ENCODE results near the gene PTPRG. TPM values are rescaled to one million over a fixed set of nuclear protein-coding genes. Genes with fewer than 3 reads are reported as not detected.

The PTPRG gene
- total RNA-seq, 2 experiments from 2014 or later = 0.03 to 0.05 TPM

GRCh38 chr3:62229211-62229610, 667.8 kb downstream of the PTPRG start:
- Histone ChIP-seq H3K27ac (ENCODE audit: low read depth in 1 of 2, low read length in 2 of 2) (no peak overlapping the region), H3K36me3 (ENCODE audit: insufficient read depth, low read length) (no peaks in the 10 kb centered on the region), H3K9me3 (ENCODE audit: control insufficient read depth in 1 of 2, insufficient read depth in 1 of 2, low read length in 2 of 2) (no peaks in the 10 kb centered on the region), H3K4me1 (ENCODE audit: insufficient read depth, low read length) (no peaks in the 10 kb centered on the region), H3K4me3 (ENCODE audit: low read length) (no peak overlapping the region), H3K27me3 (ENCODE audit: control insufficient read depth in 1 of 2, insufficient read depth in 2 of 2, low read length in 2 of 2) (no peaks in the 10 kb centered on the region)
- intact Hi-C loops (cut with DNase I, micrococcal nuclease) = no loop called here
- Mint-ChIP-seq H3K36me3 (ENCODE audit: low read depth) (no peaks in the 10 kb centered on the region), H3K27ac (no peak overlapping the region), H3K4me3 (no peak overlapping the region), H3K9me3 (no peaks in the 10 kb centered on the region), H3K4me1 (ENCODE audit: low read depth) (no peaks in the 10 kb centered on the region), H3K27me3 (peaks cover 11% of the 10 kb centered on the region)
- CTCF ChIA-PET = no interaction called here
- no peak for ATAC-seq (ENCODE audit: poor library complexity)
- DNase-seq = no peak
- TF ChIP-seq CTCF (IDR thresholded peaks at IDR 0.05) = no peak
- POLR2A ChIA-PET = no interaction called here

- Histone ChIP-seq H3K27me3 (ENCODE audit: control insufficient read depth in 1 of 2, insufficient read depth in 2 of 2, low read length in 2 of 2) (no peaks in the 10 kb centered on the region), H3K4me1 (ENCODE audit: insufficient read depth, low read length) (no peaks in the 10 kb centered on the region), H3K9me3 (ENCODE audit: control insufficient read depth in 1 of 2, insufficient read depth in 1 of 2, low read length in 2 of 2) (no peaks in the 10 kb centered on the region), H3K36me3 (ENCODE audit: insufficient read depth, low read length) (no peaks in the 10 kb centered on the region), H3K4me3 (ENCODE audit: low read length) (no peak overlapping the region), H3K27ac (ENCODE audit: low read depth in 1 of 2, low read length in 2 of 2) (no peak overlapping the region)
- H3K36me3 Mint-ChIP-seq (ENCODE audit: low read depth) = no peaks in the 10 kb centered on the region
- CTCF ChIA-PET = no interaction called here
- no peak overlapping the region for H3K4me3 Mint-ChIP-seq
- no peak for DNase-seq
- no peaks in the 10 kb centered on the region for H3K9me3 Mint-ChIP-seq
- H3K4me1 Mint-ChIP-seq (ENCODE audit: low read depth) = no peaks in the 10 kb centered on the region
- no peak overlapping the region for H3K27ac Mint-ChIP-seq
- TF ChIP-seq CTCF (IDR thresholded peaks at IDR 0.05) = no peak
- peaks cover 11% of the 10 kb centered on the region for H3K27me3 Mint-ChIP-seq
- intact Hi-C loops (cut with DNase I, micrococcal nuclease) = no loop called here
- no peak for ATAC-seq (ENCODE audit: poor library complexity)
- POLR2A ChIA-PET = no interaction called here
Measured at GRCh38 chr3:62229908-62230307, 668.5 kb downstream of the PTPRG start.

- ATAC-seq (ENCODE audit: poor library complexity) (no peak), DNase-seq (no peak)
- POLR2A ChIA-PET = no interaction called here
- no peaks in the 10 kb centered on the region for H3K36me3 ChIP-seq (ENCODE audit: insufficient read depth, low read length)
- TF ChIP-seq CTCF (IDR thresholded peaks at IDR 0.05) = no peak
- no peaks in the 10 kb centered on the region for H3K9me3 ChIP-seq (ENCODE audit: control insufficient read depth in 1 of 2, insufficient read depth in 1 of 2, low read length in 2 of 2)
- Mint-ChIP-seq H3K27me3 (peaks cover 4% of the 10 kb centered on the region), H3K27ac (no peak overlapping the region), H3K36me3 (ENCODE audit: low read depth) (no peaks in the 10 kb centered on the region), H3K4me3 (no peak overlapping the region), H3K9me3 (no peaks in the 10 kb centered on the region), H3K4me1 (ENCODE audit: low read depth) (no peaks in the 10 kb centered on the region)
- intact Hi-C loops (cut with DNase I, micrococcal nuclease) = no loop called here
- H3K4me1 ChIP-seq (ENCODE audit: insufficient read depth, low read length) = no peaks in the 10 kb centered on the region
- no peak overlapping the region for H3K4me3 ChIP-seq (ENCODE audit: low read length)
- H3K27me3 ChIP-seq (ENCODE audit: control insufficient read depth in 1 of 2, insufficient read depth in 2 of 2, low read length in 2 of 2) = no peaks in the 10 kb centered on the region
- H3K27ac ChIP-seq (ENCODE audit: low read depth in 1 of 2, low read length in 2 of 2) = no peak overlapping the region
- CTCF ChIA-PET = no interaction called here
Measured at GRCh38 chr3:62233065-62233464, 671.7 kb downstream of the PTPRG start.

All from CD4-positive, alpha-beta T cell (primary cell).